Parathyroid adenoma (tissue), 2 donors: ENCODE data around the gene NDST1.
A peak's percentile ranks its signal among the peaks of the same experiment; 100 is the strongest.

Experiments used
- H2AFZ ChIP-seq: fragments of 300-600 bp; sonication (generic); one replicate; pipeline ENCODE4 v1.7.0; 2017; ENCODE audit warnings: antibody characterized with exemption, mild to moderate bottlenecking
- H3K27ac ChIP-seq: fragments of 300-600 bp; sonication (generic); one replicate; pipeline ENCODE4 v1.7.0; 2017
- H3K27me3 ChIP-seq: fragments of 300-600 bp; sonication (generic); one replicate; pipeline ENCODE4 v1.7.0; 2017; ENCODE audit warnings: low read length; ENCODE audit not compliant: control insufficient read depth, insufficient read depth
- H3K36me3 ChIP-seq: fragments of 300-600 bp; sonication (generic); one replicate; pipeline ENCODE4 v1.7.0; 2017; ENCODE audit warnings: low read length; ENCODE audit not compliant: control insufficient read depth, insufficient read depth
- H3K4me1 ChIP-seq: fragments of 300-600 bp; sonication (generic); one replicate; pipeline ENCODE4 v1.7.0; 2017; ENCODE audit warnings: control low read depth
- H3K4me2 ChIP-seq: fragments of 300-600 bp; sonication (generic); one replicate; pipeline ENCODE4 v1.7.0; 2017; ENCODE audit warnings: low read length
- H3K4me3 ChIP-seq: fragments of 300-600 bp; sonication (generic); one replicate; pipeline ENCODE4 v1.7.0; 2017; ENCODE audit warnings: low read depth, low read length
- H3K79me2 ChIP-seq: fragments of 300-600 bp; sonication (generic); one replicate; pipeline ENCODE4 v1.7.0; 2017; ENCODE audit warnings: control low read depth
- H3K9ac ChIP-seq: fragments of 300-600 bp; sonication (generic); one replicate; pipeline ENCODE4 v1.7.0; 2017; ENCODE audit warnings: mild to moderate bottlenecking
- H3K9me3 ChIP-seq: fragments of 300-600 bp; sonication (generic); one replicate; pipeline ENCODE4 v1.7.0; 2017; ENCODE audit warnings: low read length; ENCODE audit not compliant: control insufficient read depth
- CTCF ChIP-seq: fragments of 300-600 bp; sonication (generic); IDR thresholded peaks from one replicate; pipeline ENCODE4 v1.7.0; 2017; ENCODE audit warnings: antibody characterized with exemption, mild to moderate bottlenecking
- donor health status: primary hyperparathyroidism.

Gene NDST1

GRCh38 chr5:150508828-150509227, 897 bp downstream of the NDST1 start:
- H3K27ac ChIP-seq: peak overlapping the region; percentile 80
- no peaks in the 10 kb centered on the region for H3K27me3 ChIP-seq
- no peak overlapping the region for H3K4me3 ChIP-seq
- H3K4me1 ChIP-seq: peaks cover 59% of the 10 kb centered on the region
- H3K9ac ChIP-seq: no peak overlapping the region
- H3K79me2 ChIP-seq: peaks cover 54% of the 10 kb centered on the region
- H3K4me2 ChIP-seq: no peak overlapping the region
- TF ChIP-seq CTCF: no peak
- no peaks in the 10 kb centered on the region for H3K36me3 ChIP-seq
- H2AFZ ChIP-seq: no peak overlapping the region
- no peaks in the 10 kb centered on the region for H3K9me3 ChIP-seq

GRCh38 chr5:150509992-150510391, 2.1 kb downstream of the NDST1 start:
- Histone ChIP-seq H2AFZ (no peak overlapping the region), H3K4me2 (no peak overlapping the region), H3K27me3 (no peaks in the 10 kb centered on the region), H3K36me3 (no peaks in the 10 kb centered on the region), H3K4me3 (no peak overlapping the region), H3K9ac (no peak overlapping the region), H3K4me1 (peaks cover 56% of the 10 kb centered on the region), H3K79me2 (peaks cover 64% of the 10 kb centered on the region), H3K27ac (peak overlapping the region; percentile 80), H3K9me3 (no peaks in the 10 kb centered on the region)
- no peak for TF ChIP-seq CTCF

- Histone ChIP-seq H3K27me3 (no peaks in the 10 kb centered on the region), H3K27ac (no peak overlapping the region), H3K79me2 (peaks cover 66% of the 10 kb centered on the region), H3K9me3 (no peaks in the 10 kb centered on the region), H3K36me3 (no peaks in the 10 kb centered on the region), H3K4me3 (no peak overlapping the region), H2AFZ (no peak overlapping the region), H3K4me1 (peaks cover 59% of the 10 kb centered on the region), H3K4me2 (peak overlapping the region; percentile 7), H3K9ac (no peak overlapping the region)
- TF ChIP-seq CTCF: no peak
These were observed 2.7 kb downstream of the NDST1 start for GRCh38 chr5:150510460-150511263.

- H3K4me3 ChIP-seq: no peak overlapping the region
- H3K27ac ChIP-seq: no peak overlapping the region
- no peak overlapping the region for H3K4me2 ChIP-seq
- TF ChIP-seq CTCF: no peak
- no peak overlapping the region for H3K9ac ChIP-seq
- H3K9me3 ChIP-seq: no peaks in the 10 kb centered on the region
- H3K79me2 ChIP-seq: peaks cover 64% of the 10 kb centered on the region
- peaks cover 63% of the 10 kb centered on the region for H3K4me1 ChIP-seq
- H2AFZ ChIP-seq: no peak overlapping the region
- no peaks in the 10 kb centered on the region for H3K36me3 ChIP-seq
- H3K27me3 ChIP-seq: no peaks in the 10 kb centered on the region
These were observed 3.8 kb downstream of the NDST1 start for GRCh38 chr5:150511578-150512367.
